SKM-1 treated with dmso at 0.1 percent for 144 hours (cell line): ENCODE results near the gene POLN.

Source experiments
- DNase-seq: peaks from one replicate; lab custom pipeline; 2025; ENCODE audit not compliant: unreplicated experiment; lab: John Stamatoyannopoulos, UW

POLN gene

DNA sequence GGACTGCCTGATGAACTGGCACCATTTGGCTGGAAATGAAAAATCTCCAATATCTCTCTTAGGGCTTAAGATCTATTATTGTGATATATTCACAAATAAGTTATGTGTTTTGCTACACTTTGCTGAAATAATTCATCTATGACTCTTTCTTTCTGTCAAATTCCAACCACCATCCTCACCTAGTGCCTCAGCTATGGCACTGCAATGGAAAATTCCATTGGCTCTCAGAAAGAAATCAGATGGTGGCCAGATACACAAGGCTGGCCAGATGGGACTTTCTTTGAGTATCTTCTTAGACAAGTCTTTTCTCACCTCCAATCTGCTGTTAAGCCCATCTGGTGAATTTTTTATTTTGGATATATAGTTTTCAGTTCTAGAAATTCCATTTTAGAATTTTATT lies 154.8 kb downstream of the POLN start:
- DNase-seq, result no peak

DNA sequence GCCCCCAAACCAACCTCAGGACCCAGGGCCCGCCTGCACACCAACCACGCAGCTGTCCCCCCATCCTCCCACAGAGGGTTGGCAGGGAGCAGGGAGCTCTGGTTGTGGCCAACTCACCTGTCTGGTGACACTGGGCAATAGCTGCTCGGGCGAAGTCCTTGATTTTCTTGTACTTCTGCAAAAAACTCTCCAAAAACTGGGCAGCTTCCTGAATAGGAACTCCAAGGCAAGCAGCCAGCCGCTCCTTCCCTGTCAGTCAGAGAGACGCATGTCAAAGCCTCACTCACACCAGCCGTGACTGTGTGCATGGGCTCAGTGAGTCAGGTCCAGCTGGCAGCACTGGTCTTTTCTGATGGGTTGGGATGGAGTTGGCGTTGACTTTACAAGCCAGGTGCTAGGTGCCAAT lies 156.4 kb downstream of the POLN start:
- DNase-seq, result no peak

DNA sequence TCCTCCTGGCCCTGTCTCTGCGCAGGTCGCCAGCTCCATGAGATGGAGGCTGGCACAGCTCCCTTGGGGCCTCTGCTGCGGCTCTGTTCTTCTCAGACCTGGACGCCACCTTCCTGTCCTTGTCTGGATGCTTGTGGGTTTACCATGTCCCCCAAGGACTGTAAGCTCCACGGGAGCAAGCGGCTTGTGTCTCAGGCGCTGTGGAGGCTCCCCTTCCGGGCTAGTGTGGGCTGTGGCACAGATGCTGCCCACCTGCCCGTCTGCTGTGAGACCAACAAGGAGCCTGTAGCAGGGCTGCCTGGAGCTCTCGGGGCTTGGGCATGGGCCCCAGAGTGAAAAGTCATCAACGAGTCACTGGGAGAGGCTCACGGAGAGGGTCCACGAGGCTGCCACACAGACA lies 157.6 kb downstream of the POLN start:
- DNase-seq, result no peak

DNA sequence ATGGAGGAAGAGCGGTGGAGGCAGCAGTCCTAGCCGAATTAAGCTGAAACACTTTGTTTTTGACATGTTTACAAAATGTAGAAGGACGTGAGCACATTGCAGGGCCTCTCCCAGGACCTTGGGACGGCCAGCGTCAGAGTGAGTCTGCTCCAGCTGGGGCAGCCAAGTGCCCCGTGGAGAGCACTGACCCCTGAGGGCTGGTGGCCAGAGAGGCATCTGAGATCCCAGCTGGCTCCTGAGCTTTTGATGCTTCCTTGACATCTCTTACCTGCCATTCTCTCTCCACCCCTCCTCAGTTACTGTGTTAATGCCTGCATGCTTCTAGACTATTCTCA lies 158.1 kb downstream of the POLN start:
- DNase-seq, result no peak

DNA sequence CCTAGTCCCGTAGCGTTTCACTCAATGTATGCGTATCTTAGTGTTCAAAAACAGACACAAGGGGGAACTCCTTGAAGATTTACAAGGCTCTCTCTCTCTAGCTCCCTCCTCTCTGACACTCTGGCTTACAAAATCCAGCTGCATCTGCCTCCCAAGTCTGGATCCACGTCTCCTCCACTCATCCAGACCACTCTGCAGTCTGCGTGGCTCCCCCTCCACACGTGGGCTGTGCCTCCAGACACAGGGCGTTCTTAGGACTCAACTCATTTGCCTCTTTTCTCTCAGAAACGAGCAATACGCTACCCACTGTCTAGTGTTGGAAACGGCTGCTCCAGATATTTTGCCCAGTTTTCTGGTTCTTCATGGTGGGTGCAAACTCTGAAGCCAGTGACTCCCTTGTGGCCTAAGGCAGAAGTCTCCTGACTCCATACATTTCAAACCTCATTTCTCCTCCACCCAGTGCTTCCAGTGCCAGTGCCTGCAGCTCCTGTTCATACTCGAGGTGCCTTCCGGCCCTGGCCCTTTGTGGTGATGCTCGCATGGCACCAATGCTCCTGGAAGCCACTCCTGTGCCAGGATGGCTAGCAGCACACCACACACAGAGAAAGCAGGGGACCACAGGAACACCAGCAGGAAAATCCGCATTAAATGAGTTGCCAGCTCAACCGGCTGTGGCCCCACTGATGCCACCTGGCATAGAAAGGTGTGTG lies 158.7 kb downstream of the POLN start:
- no peak for DNase-seq

DNA sequence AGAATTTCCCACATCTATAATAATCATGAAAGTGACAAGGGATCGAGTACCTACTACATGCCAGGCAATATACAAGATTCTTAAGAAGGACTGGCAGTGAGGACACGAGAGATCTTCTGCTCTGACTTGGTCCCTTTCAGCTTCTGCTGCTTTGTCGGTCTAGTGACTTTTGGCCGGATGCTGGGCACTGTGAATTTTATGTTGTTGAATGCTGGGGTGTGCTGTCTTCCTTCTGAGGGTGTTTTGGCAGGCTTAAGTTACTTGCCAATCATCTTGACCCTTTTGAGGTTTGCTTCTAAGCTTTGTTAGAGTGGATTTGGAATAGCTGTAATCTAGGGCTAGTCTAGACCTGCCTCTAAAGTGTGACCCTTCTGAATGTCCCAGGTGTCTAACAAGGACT lies 159.3 kb downstream of the POLN start:
- no peak for DNase-seq

DNA sequence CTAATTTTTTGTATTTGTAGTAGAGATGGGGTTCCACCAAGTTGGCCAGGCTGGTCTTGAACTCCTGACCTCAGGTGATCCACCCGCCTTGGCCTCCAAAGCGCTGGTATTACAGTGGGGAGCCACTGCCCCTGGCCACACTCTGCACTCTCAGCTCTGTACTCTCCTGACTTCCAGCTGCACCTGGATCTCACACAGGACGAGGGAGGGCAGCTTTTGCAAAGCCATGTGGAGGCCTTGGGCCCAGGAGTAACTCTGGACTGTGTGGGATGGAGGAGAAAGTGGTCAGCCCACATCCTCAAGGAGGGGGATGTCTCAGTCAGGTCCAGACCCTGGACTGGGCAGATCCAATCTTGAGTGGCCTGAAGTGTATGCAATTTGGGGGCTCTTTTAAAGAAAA lies 159.8 kb downstream of the POLN start:
- DNase-seq, result no peak

DNA sequence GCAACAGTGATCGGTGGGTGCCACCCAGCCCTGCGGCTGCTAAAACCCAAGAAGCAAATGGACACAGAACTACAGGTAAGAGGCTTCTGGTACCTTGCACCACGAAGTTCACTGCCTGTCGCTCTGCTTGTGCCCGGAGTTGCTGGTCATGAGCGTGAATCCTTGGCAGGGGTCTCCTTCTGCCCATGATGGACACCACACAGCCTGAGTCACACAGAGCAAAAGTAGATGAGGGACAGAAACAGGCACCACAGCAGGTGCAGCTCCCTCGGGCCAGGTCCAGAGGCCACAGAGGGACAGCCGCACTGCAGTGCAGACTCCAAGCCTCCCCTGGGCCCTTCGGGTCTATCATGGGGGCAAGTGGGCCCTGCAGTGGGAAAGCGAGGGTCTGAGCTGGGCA lies 160.4 kb downstream of the POLN start:
- DNase-seq, result no peak

DNA sequence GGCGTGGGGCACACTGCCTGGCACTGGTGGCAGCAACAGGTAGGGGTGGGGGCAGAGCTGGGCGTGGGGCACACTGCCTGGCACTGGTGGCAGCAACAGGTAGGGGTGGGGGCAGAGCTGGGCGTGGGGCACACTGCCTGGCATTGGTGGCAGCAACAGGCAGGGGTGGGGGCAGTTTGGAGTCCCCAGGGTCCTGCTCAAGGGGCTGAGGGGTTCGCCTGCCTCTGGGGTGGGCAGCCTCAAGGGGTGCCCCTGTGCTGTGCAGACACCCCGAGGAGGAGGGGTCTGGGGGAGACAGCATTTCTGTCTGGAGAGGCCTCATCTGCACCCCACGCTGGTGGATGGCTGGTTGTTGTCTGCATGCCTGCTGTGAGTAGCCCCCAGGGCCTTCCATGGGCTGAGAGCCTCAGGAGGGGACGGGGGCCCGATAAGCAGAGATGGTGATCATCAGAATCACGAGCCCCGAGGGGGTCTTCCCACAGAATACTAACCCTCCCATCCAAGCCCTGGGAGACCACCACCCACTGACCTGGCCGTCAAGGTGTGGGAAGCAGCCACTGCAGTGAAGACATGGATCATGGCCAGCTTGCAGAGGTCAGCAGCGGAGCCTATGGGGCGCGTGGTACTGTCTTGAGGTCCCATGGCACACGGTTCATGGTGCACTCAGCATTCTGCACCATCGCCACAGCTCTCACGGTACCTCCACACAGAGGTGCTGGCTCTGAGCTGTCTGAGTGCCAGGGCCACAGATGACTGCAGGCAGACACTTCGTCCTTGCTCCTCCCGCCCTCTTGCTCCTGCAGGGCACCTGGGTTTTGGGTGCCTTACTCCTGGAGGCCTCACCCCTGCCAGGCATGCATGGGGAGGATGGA lies 161.3 kb downstream of the POLN start:
- DNase-seq, result no peak

DNA sequence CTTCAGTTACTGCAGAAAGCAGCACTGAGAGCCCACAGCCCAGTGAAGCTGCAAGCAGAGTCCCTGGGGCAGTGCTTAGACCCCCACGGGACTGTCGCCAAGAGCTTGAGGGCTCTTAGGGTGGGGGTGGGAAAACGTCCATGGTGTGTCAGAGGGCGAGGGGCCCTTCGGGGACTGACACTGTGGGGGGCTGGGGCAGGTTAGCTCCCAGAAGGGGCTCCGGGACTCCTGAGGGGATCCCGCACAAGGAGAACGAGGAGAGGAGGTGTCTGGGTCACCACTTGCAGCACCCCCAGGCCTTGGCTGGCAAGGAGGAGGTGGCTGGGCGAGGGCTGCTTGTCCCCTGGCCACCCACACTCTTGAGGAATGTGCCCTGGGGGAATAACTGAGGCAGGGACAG lies 162.0 kb downstream of the POLN start:
- DNase-seq, result no peak

DNA sequence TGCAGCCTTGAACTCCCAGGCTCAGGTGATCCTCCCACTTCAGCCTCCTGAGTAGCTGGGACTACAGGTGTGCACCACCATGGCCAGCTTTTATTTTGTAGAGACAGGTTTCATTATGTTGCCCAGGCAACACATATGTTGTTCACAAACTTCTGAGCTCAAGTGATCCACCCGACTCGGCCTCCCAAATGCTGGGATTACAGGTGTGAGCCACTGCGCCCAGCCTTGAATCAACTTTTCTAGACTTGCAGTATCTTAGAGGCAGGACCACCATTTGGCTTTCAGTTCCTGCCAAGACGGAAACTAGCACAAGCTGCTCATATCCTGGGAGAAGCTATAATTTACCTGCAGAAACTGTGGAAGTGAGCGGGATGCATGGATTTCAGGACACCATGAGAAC lies 162.9 kb downstream of the POLN start:
- no peak for DNase-seq

DNA sequence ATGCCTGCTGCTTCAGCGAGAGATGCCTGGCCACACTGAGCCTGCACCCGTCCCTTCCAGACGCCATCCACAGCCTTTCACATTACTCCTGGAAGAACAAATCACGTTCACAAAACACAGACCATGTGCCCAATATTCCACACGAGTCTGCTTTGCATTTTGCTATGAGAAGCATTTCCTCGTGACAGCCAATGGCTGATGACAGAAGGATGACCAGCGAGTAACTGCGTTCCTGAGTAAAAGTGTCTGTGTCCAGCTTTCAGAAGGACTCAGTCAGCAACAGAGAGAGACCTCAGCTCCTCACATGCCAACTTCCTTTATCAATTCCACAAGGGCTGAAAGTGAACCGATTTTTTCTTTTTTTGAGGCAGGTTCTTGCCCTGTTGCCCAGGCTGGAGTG lies 163.3 kb downstream of the POLN start:
- no peak for DNase-seq

DNA sequence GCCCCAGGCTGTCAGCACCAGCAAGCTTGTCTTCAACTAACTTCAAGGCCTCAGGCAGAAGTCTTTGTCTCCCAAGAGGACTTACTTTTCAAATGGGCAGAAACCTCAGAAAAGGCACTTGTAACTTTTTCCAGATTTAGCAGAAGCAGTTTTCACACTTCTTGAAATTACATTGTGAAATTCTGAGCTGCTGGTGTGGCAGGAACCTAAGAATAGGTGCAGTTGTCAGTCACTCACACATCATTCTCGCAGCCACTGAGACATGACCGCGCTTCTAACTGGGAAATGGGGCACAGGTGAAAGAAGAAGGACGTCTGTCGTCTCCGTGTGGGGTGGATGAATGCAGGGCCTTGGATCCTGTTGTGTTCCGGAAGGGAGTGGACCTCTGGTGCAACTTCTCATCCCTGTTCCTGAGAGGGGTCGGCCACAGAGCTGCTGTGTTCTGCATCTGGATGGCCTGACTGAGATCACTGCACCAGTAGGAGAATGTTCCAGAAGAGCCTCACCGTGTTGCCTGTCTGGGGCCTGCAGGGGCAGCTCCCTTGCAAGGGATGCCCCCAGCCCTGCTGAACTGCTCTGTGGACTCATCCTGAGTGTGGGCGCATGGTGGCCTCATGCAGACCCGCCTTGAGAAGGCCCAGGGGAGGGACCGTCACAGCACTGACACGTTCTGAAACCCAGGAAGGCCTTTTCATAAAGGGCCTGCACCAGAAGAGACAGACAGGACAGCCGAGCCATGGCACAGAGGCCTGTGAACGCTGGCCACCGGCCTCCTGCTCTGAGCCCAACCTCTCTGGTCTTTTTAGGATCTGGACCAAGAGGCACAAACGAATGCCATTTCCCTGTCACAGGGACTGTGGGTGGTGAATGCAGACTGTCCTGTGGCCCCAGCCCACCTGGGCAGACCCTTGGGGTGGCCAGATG lies 164.1 kb downstream of the POLN start:
- peak; percentile 20 for DNase-seq

DNA sequence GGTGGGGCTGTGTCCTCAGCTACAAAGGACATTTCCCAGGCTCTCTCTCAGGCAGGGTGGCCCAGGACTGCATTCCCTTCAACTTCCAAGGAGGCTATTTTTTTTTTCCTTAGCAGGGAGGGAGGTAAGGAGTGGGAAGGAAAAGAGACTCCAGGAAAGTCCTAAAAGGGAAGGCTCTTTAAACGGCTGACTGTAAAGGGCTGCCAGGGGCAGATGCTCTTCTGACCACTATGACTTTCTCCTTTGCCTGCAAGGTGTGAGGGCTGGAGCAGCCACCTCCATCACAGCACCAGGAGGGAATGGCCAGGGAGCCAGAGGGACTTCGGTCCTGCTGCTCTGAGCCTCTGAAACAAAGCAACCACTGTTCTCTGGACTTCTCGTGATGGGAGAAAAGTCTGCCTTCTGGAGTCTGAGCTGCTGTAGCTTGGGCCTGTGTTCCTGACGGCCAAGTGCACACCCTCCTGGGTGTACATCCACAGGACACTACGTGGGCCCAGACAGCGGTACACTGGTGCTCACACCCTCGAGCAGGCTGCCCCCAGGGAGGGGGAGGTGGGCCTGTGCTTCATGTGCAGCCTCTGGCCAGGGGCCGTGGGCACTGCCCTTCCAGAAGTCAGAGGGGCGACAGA lies 164.9 kb downstream of the POLN start:
- DNase-seq, result no peak

DNA sequence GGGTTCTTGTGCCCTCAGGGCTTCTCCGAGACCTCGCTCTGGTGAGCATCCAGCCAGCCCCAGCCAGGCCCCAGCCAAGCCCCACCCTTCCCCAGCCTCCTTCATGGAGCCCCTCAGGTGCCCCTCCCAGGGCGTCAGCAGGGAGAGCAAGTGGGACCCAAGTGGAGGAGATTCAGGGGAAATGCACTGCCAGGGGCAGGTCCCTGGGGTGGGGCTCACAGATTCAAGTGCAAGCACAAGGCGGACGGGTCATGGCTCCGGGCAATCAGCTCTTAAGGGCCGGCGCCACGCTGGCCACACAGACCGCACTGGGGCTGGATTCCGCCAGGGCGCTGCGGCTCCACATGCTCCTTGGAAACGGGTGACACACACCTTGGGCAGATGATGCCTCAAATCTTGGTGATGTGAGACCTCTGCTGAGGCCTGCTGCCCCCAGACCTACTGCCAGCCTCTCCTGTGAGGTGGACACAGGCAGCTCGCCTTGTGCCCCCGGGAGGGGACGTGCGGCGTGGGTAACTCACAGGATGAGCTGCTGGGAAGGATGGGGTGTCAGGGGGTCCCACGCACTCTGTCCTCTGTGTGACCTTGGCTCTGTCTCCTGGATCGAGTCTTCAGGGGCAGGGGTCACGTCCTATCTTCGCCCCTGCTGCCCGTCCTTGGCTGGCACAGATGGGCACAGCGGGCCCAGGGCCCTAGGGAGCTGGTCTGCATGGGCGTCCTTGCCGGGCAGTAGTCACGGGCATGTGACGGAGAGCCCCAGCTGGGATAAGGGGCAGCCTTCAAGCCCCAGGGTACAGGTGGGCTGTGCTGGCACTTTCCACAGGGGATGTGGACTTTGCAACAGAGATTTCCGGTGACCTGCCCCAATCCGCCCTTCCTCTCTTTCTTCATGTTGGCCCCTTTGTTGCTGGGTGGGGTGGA lies 165.7 kb downstream of the POLN start:
- no peak for DNase-seq

DNA sequence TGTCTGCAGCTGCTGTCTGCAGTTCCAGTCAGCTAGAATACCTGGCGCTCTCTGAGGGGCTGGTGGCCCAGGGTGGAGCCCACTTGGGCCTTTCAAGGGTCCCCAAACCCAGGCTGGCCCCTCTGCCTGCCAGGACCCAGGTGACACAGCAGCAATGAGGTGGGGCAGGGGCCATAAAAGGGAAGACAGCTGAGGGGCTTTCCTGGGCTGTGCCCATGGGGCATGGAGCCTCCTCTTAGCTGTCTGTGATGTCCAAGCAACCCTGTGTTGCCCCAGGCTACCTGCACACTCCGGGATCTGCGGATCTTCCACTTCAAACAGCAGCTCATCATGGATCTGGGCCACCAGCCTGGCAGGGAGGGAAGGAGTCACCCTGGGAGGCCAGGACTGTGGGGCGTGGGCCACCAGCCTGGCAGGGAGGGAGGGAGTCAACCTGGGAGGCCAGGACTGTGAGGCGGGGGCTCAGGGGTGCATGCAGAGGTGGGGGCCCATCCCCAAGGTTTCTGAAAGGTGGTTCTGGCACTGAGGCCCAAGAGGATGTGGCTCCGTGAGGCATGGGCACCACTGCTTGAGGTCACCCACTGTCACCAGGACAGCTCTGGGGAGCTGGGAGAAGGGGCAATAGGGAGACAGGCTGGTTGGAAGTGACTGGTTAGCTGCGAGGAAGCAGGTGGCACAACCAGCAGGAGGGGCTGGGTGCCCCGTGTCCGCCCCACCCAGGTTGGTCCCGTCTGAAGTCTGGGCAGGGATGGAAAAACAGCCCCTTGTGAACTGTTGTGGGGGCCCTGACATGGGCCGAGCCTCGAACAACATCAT lies 166.5 kb downstream of the POLN start:
- DNase-seq, result no peak

DNA sequence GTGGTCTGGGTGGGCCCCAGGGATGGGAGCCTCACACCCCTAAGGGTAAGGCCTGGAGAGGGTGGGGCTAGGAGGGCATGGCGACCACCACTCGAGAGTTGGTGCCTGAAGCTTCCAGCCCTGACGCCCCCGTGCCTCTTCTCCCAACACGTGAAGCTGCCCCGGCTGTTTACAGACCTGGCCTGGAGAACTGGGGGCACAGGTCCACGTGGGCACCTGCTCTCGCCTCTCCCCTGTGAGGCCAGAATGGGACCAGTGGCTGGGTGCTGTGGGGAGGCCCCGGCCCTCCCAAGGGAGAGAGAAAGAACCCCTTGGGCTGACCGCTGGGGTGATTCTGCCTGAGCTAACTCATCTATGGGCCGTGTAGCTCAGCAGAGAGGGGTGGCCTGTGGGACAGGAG lies 167.3 kb downstream of the POLN start:
- no peak for DNase-seq

DNA sequence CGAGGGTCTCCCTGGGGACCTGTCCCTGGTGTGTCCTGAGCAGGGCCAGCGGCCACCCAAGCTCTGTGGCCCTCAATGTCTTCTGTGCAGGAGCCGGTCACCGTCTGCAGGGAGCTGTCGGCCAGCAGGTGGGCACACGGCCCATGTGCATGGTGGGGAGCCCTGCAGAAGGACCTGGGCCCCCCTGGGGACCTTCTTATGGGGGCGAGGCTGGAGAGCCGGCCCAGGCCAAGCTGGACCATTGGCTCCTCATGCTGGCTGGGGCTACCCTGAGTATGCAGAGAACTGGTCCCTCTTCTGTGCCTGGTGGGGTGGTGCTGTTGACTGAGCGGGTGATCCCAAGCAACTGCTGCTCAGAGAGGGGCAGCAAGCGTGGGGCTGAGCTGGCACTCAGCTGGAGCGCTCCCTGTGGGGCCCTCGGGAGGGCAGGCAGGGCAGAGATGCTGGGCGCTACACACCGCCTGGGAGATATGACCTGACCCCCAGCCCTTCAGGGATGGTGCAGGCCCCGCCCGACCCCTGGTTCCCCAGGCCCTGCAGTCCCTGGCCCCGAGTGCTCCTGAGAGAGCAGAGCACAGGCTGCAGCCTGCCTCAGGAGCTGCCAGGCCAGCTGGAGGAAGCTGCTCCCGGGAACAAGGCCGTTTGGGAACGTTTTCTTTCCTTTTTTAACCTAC lies 168.0 kb downstream of the POLN start:
- no peak for DNase-seq
